Measurements from ENCODE around the gene PDAP1. TPM values are rescaled to one million over a fixed set of nuclear protein-coding genes. Genes with fewer than 3 reads are reported as not detected.

Gene PDAP1
- total and polyA plus RNA-seq, 2 experiments from 2014 or later, result 93.1 to 134 TPM

GRCh38 chr7:99438573-99439480 lies 30.4 kb upstream of the PDAP1 start, which contains the start of the genes CPSF4 and PTCD1:
CPSF4 (plus strand) TSS chr7:99438943; CDS start chr7:99439083, 140 bp downstream.
PTCD1 (minus strand) TSS chr7:99438798; CDS start chr7:99435242, 3,556 bp downstream.
- H3K36me3 Mint-ChIP-seq (ENCODE audit: low read depth), result peaks cover 48% of the 10 kb centered on the region
- TF ChIP-seq ZNF114 (CRISPR knock-in tag; IDR thresholded peaks at IDR 0.05), result no peak
- TF ChIP-seq, protein P1, sequence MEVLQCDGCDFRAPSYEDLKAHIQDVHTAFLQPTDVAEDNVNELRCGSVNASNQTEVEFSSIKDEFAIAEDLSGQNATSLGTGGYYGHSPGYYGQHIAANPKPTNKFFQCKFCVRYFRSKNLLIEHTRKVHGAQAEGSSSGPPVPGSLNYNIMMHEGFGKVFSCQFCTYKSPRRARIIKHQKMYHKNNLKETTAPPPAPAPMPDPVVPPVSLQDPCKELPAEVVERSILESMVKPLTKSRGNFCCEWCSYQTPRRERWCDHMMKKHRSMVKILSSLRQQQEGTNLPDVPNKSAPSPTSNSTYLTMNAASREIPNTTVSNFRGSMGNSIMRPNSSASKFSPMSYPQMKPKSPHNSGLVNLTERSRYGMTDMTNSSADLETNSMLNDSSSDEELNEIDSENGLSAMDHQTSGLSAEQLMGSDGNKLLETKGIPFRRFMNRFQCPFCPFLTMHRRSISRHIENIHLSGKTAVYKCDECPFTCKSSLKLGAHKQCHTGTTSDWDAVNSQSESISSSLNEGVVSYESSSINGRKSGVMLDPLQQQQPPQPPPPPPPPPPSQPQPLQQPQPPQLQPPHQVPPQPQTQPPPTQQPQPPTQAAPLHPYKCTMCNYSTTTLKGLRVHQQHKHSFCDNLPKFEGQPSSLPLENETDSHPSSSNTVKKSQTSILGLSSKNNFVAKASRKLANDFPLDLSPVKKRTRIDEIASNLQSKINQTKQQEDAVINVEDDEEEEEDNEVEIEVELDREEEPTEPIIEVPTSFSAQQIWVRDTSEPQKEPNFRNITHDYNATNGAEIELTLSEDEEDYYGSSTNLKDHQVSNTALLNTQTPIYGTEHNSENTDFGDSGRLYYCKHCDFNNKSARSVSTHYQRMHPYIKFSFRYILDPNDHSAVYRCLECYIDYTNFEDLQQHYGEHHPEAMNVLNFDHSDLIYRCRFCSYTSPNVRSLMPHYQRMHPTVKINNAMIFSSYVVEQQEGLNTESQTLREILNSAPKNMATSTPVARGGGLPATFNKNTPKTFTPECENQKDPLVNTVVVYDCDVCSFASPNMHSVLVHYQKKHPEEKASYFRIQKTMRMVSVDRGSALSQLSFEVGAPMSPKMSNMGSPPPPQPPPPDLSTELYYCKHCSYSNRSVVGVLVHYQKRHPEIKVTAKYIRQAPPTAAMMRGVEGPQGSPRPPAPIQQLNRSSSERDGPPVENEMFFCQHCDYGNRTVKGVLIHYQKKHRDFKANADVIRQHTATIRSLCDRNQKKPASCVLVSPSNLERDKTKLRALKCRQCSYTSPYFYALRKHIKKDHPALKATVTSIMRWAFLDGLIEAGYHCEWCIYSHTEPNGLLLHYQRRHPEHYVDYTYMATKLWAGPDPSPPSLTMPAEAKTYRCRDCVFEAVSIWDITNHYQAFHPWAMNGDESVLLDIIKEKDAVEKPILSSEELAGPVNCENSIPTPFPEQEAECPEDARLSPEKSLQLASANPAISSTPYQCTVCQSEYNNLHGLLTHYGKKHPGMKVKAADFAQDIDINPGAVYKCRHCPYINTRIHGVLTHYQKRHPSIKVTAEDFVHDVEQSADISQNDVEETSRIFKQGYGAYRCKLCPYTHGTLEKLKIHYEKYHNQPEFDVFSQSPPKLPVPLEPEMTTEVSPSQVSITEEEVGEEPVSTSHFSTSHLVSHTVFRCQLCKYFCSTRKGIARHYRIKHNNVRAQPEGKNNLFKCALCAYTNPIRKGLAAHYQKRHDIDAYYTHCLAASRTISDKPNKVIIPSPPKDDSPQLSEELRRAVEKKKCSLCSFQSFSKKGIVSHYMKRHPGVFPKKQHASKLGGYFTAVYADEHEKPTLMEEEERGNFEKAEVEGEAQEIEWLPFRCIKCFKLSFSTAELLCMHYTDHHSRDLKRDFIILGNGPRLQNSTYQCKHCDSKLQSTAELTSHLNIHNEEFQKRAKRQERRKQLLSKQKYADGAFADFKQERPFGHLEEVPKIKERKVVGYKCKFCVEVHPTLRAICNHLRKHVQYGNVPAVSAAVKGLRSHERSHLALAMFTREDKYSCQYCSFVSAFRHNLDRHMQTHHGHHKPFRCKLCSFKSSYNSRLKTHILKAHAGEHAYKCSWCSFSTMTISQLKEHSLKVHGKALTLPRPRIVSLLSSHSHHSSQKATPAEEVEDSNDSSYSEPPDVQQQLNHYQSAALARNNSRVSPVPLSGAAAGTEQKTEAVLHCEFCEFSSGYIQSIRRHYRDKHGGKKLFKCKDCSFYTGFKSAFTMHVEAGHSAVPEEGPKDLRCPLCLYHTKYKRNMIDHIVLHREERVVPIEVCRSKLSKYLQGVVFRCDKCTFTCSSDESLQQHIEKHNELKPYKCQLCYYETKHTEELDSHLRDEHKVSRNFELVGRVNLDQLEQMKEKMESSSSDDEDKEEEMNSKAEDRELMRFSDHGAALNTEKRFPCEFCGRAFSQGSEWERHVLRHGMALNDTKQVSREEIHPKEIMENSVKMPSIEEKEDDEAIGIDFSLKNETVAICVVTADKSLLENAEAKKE (CRISPR knock-in tag; IDR thresholded peaks at IDR 0.05), result no peak
- TF ChIP-seq CTCF (conservative IDR thresholded peaks at IDR 0.05; ENCODE audit: low read depth in 2 of 2), result no peak
- no peak for TF ChIP-seq EZH2phosphoT487 (IDR thresholded peaks at IDR 0.05; ENCODE audit: unreplicated experiment)
- TF ChIP-seq CREB1 (CRISPR knock-in tag; IDR thresholded peaks at IDR 0.05; ENCODE audit: low read depth), result peak; percentile 48; the same call in 1 of the 2 replicates
- no peak for TF ChIP-seq JUNB (IDR thresholded peaks at IDR 0.05; ENCODE audit: unreplicated experiment)
- TF ChIP-seq EZH2 (IDR thresholded peaks at IDR 0.05; ENCODE audit: low read depth, unreplicated experiment), result no peak
- no peak for TF ChIP-seq ZNF331 (CRISPR knock-in tag; IDR thresholded peaks at IDR 0.05; ENCODE audit: low read depth)
- TF ChIP-seq, protein P2, sequence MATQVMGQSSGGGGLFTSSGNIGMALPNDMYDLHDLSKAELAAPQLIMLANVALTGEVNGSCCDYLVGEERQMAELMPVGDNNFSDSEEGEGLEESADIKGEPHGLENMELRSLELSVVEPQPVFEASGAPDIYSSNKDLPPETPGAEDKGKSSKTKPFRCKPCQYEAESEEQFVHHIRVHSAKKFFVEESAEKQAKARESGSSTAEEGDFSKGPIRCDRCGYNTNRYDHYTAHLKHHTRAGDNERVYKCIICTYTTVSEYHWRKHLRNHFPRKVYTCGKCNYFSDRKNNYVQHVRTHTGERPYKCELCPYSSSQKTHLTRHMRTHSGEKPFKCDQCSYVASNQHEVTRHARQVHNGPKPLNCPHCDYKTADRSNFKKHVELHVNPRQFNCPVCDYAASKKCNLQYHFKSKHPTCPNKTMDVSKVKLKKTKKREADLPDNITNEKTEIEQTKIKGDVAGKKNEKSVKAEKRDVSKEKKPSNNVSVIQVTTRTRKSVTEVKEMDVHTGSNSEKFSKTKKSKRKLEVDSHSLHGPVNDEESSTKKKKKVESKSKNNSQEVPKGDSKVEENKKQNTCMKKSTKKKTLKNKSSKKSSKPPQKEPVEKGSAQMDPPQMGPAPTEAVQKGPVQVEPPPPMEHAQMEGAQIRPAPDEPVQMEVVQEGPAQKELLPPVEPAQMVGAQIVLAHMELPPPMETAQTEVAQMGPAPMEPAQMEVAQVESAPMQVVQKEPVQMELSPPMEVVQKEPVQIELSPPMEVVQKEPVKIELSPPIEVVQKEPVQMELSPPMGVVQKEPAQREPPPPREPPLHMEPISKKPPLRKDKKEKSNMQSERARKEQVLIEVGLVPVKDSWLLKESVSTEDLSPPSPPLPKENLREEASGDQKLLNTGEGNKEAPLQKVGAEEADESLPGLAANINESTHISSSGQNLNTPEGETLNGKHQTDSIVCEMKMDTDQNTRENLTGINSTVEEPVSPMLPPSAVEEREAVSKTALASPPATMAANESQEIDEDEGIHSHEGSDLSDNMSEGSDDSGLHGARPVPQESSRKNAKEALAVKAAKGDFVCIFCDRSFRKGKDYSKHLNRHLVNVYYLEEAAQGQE (IDR thresholded peaks at IDR 0.05; ENCODE audit: unreplicated experiment), result peak; percentile 19
- no peak for TF ChIP-seq NANOG (IDR thresholded peaks at IDR 0.05; ENCODE audit: borderline replicate concordance)
- peak; percentile 84 for TF ChIP-seq POLR2AphosphoS5 (IDR thresholded peaks at IDR 0.05; ENCODE audit: low read depth)
- TF ChIP-seq, protein P3, sequence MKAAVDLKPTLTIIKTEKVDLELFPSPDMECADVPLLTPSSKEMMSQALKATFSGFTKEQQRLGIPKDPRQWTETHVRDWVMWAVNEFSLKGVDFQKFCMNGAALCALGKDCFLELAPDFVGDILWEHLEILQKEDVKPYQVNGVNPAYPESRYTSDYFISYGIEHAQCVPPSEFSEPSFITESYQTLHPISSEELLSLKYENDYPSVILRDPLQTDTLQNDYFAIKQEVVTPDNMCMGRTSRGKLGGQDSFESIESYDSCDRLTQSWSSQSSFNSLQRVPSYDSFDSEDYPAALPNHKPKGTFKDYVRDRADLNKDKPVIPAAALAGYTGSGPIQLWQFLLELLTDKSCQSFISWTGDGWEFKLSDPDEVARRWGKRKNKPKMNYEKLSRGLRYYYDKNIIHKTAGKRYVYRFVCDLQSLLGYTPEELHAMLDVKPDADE (IDR thresholded peaks at IDR 0.05), result peak; percentile 93
- H3K4me3 Mint-ChIP-seq, result peak within 1 kb of the TSS; percentile 98
- Histone ChIP-seq H4K20me1 (replicated peaks; ENCODE audit: insufficient read depth) (peaks cover 32% of the 10 kb centered on the region), H3K27me3 (ENCODE audit: insufficient read depth) (no peaks in the 10 kb centered on the region), H3K4me1 (ENCODE audit: insufficient read depth) (peaks cover 19% of the 10 kb centered on the region), H3K79me2 (replicated peaks; ENCODE audit: insufficient read depth) (peaks cover 70% of the 10 kb centered on the region), H3K9me2 (ENCODE audit: insufficient read depth) (no peaks in the 10 kb centered on the region), H3F3A (replicated peaks; ENCODE audit: low read depth) (peaks cover 20% of the 10 kb centered on the region; the same call in 1 of the 2 replicates), H3K36me3 (ENCODE audit: insufficient read depth) (peaks cover 22% of the 10 kb centered on the region), H3K27ac (ENCODE audit: low read depth) (peak within 1 kb of the TSS; percentile 97), H3K4me2 (peak within 1 kb of the TSS; percentile 99), H3K4me3 (peak within 1 kb of the TSS; percentile 97), H2AFZ (peak within 1 kb of the TSS; percentile 95)
- no peaks in the 10 kb centered on the region; the same call in 2 of the 3 replicates for H3K9me3 Mint-ChIP-seq
- H3K4me1 Mint-ChIP-seq, result peaks cover 19% of the 10 kb centered on the region
- peaks cover 9% of the 10 kb centered on the region for H3K27me3 Mint-ChIP-seq (ENCODE audit: insufficient read depth, low read depth, poor library complexity)
- ATAC-seq (peak; percentile 93), DNase-seq (ENCODE audit: low spot score) (peak; percentile 98)
- peak within 1 kb of the TSS; percentile 99 for H3K27ac Mint-ChIP-seq
